SU-DHL-6 (cell line): ENCODE measurements around the gene KCNK6.

ENCODE experiments used
- H2AFZ ChIP-seq: fragments of 200-600 bp; sonication (generic); 2 replicates; pipeline ENCODE4 v1.6.1; 2014; ENCODE audit warnings: low read depth, mild to moderate bottlenecking, moderate library complexity, mixed read lengths, antibody characterized with exemption, low read length; ENCODE audit not compliant: severe bottlenecking
- H3F3A ChIP-seq: fragments of 200-600 bp; shearing (Covaris generic); 2 replicates; pipeline ENCODE4 v1.6.0; 2016; ENCODE audit warnings: antibody characterized with exemption, mild to moderate bottlenecking; ENCODE audit not compliant: insufficient read depth
- H3K27ac ChIP-seq: fragments of 200-600 bp; sonication (generic); 2 replicates; pipeline ENCODE4 v1.5.1; 2016; ENCODE audit warnings: low read depth, mild to moderate bottlenecking, low read length, moderate library complexity, mixed read lengths
- H3K27me3 ChIP-seq: fragments of 200-600 bp; sonication (generic), shearing (Covaris generic); 2 replicates; pipeline ENCODE4 v1.6.0; 2014; ENCODE audit warnings: mild to moderate bottlenecking, low read length
- H3K36me3 ChIP-seq: fragments of 200-600 bp; sonication (generic); 2 replicates; pipeline ENCODE4 v1.6.1; 2014; ENCODE audit warnings: mild to moderate bottlenecking, low read length, mixed read lengths
- H3K4me2 ChIP-seq: fragments of 300-600, 200-600 bp; shearing (Covaris generic), sonication (generic); 2 replicates; pipeline ENCODE4 v1.6.0; 2014; ENCODE audit warnings: low read length, low read depth, mild to moderate bottlenecking; ENCODE audit not compliant: poor library complexity, severe bottlenecking
- H3K4me3 ChIP-seq: fragments of 200-600 bp; sonication (generic); 2 replicates; pipeline ENCODE4 v1.5.1; 2014; ENCODE audit warnings: antibody characterized with exemption, low read length, mild to moderate bottlenecking, mixed read lengths; ENCODE audit not compliant: insufficient read depth, poor library complexity, severe bottlenecking
- H3K79me2 ChIP-seq: fragments of 200-600 bp; sonication (generic); 2 replicates; pipeline ENCODE4 v1.6.1; 2014; ENCODE audit warnings: mild to moderate bottlenecking, low read length, moderate library complexity; ENCODE audit not compliant: insufficient read depth
- H3K9ac ChIP-seq: fragments of 200-600 bp; sonication (generic); 2 replicates; pipeline ENCODE4 v1.7.0; 2014; ENCODE audit warnings: mild to moderate bottlenecking, low read length
- H3K9me2 ChIP-seq: fragments of 200-600 bp; sonication (generic); replicated peaks from 2 replicates; pipeline ENCODE4 v1.6.1; 2014; ENCODE audit warnings: low read length; ENCODE audit not compliant: insufficient read depth
- H3K9me3 ChIP-seq: fragments of 200-600 bp; sonication (generic); 2 replicates; pipeline ENCODE4 v1.6.1; 2014; ENCODE audit warnings: low read length, mixed read lengths; ENCODE audit not compliant: insufficient read depth
- H4K20me1 ChIP-seq: fragments of 200-600 bp; sonication (generic); 2 replicates; pipeline ENCODE4 v1.6.1; 2014; ENCODE audit warnings: low read depth, mild to moderate bottlenecking, antibody characterized with exemption, low read length, moderate library complexity, mixed read lengths
- CTCF ChIP-seq: fragments of 200-600 bp; sonication (generic); IDR thresholded peaks from one replicate; pipeline ENCODE4 v1.5.1; 2017; ENCODE audit warnings: antibody characterized with exemption, mild to moderate bottlenecking, low read length, moderate library complexity; ENCODE audit not compliant: insufficient read depth, poor library complexity, severe bottlenecking
- EZH2phosphoT487 ChIP-seq: fragments of 200-600 bp; sonication (generic), shearing (Covaris generic); conservative IDR thresholded peaks from 2 replicates; pipeline ENCODE4 v1.6.1; 2018; ENCODE audit warnings: mild to moderate bottlenecking, antibody characterized with exemption, low read length, moderate library complexity, mixed read lengths

The KCNK6 gene

GRCh38 chr19:38316477-38317067 is 3.1 kb upstream of the KCNK6 start:
- H3K9me2 ChIP-seq = no peaks in the 10 kb centered on the region
- TF ChIP-seq CTCF = no peak
- no peak for TF ChIP-seq EZH2phosphoT487
- H3K36me3 ChIP-seq = no peaks in the 10 kb centered on the region
- H3F3A ChIP-seq = peaks cover 3% of the 10 kb centered on the region; the same call in 1 of the 2 replicates
- H3K4me2 ChIP-seq = peak overlapping the region; percentile 73
- H3K27me3 ChIP-seq = no peaks in the 10 kb centered on the region
- H4K20me1 ChIP-seq = no peaks in the 10 kb centered on the region
- peak overlapping the region; percentile 54 for H3K9ac ChIP-seq
- H3K9me3 ChIP-seq = no peaks in the 10 kb centered on the region
- peak overlapping the region; percentile 57 for H3K4me3 ChIP-seq
- 0 out of 2 replicates have a peak, but pooled peaks cover 8% of the 10 kb centered on the region for H3K79me2 ChIP-seq
- H2AFZ ChIP-seq = peak overlapping the region; percentile 98
- peak overlapping the region; percentile 47 for H3K27ac ChIP-seq

- no peak overlapping the region for H3K4me3 ChIP-seq
- H3K9ac ChIP-seq = no peak overlapping the region
- TF ChIP-seq EZH2phosphoT487 (no peak), CTCF (no peak)
- H3K27ac ChIP-seq = no peak overlapping the region
- no peaks in the 10 kb centered on the region for H3K9me3 ChIP-seq
- H3K36me3 ChIP-seq = no peaks in the 10 kb centered on the region
- H3F3A ChIP-seq = peaks cover 3% of the 10 kb centered on the region; the same call in 1 of the 2 replicates
- H4K20me1 ChIP-seq = no peaks in the 10 kb centered on the region
- no peak overlapping the region for H2AFZ ChIP-seq
- H3K9me2 ChIP-seq = no peaks in the 10 kb centered on the region
- no peaks in the 10 kb centered on the region for H3K27me3 ChIP-seq
- peak overlapping the region; percentile 73 for H3K4me2 ChIP-seq
- H3K79me2 ChIP-seq = 0 out of 2 replicates have a peak, but pooled peaks cover 8% of the 10 kb centered on the region
Measured at GRCh38 chr19:38317104-38317612, 2.5 kb upstream of the KCNK6 start.

GRCh38 chr19:38318660-38319059 is 985 bp upstream of the KCNK6 start:
- Histone ChIP-seq H3K4me3 (no peak overlapping the region), H3K36me3 (no peaks in the 10 kb centered on the region), H3K27me3 (no peaks in the 10 kb centered on the region), H3K9me3 (no peaks in the 10 kb centered on the region), H4K20me1 (no peaks in the 10 kb centered on the region), H3K27ac (no peak overlapping the region), H3K4me2 (no peak overlapping the region), H3K9me2 (no peaks in the 10 kb centered on the region), H3K9ac (no peak overlapping the region), H2AFZ (no peak overlapping the region), H3F3A (peaks cover 3% of the 10 kb centered on the region; the same call in 1 of the 2 replicates), H3K79me2 (0 out of 2 replicates have a peak, but pooled peaks cover 5% of the 10 kb centered on the region)
- TF ChIP-seq CTCF = no peak
- no peak for TF ChIP-seq EZH2phosphoT487
